Activated CD8-positive, alpha-beta memory T cell treated with anti-CD3 and anti-CD28 coated beads for 24 hours (primary cell): ENCODE data around the gene H1-8.
"Not testable (repeated sequence)": the region's sequence is repeated elsewhere in the genome, so short reads cannot be mapped to it uniquely, and the experiment has no call there.

Experiments used
- DNase-seq: peaks from one replicate; pipeline ENCODE4 v3.0.0-alpha.2; 2020

H1-8 gene

GRCh38 chr3:129534428-129535027, 8.4 kb upstream of the H1-8 start:
- no peak for DNase-seq

- no peak for DNase-seq
Observed at GRCh38 chr3:129535075-129535474, 7.9 kb upstream of the H1-8 start.

GRCh38 chr3:129536374-129536667, 6.7 kb upstream of the H1-8 start:
- no peak for DNase-seq

GRCh38 chr3:129536804-129537203, 6.2 kb upstream of the H1-8 start:
- DNase-seq = no peak

- DNase-seq = no peak
Observed at GRCh38 chr3:129539206-129539605, 3.8 kb upstream of the H1-8 start.

- DNase-seq = no peak
Observed at GRCh38 chr3:129540776-129541516, 2.0 kb upstream of the H1-8 start.

- no peak for DNase-seq
Observed at GRCh38 chr3:129542747-129543146, 228 bp upstream of the H1-8 start.

- DNase-seq = no peak
Observed at GRCh38 chr3:129543999-129544398, 1.0 kb downstream of the H1-8 start.

- DNase-seq = not testable (repeated sequence)
Observed at GRCh38 chr3:129545951-129546350, 3.0 kb downstream of the H1-8 start.

GRCh38 chr3:129547241-129547640, 4.3 kb downstream of the H1-8 start:
- DNase-seq = no peak

- no peak for DNase-seq
Observed at GRCh38 chr3:129548104-129548965, 5.4 kb downstream of the H1-8 start.

- no peak for DNase-seq
Observed at GRCh38 chr3:129549006-129549800, 6.2 kb downstream of the H1-8 start.

- no peak for DNase-seq
Observed at GRCh38 chr3:129549805-129550204, 6.8 kb downstream of the H1-8 start.

GRCh38 chr3:129552287-129553050, 9.5 kb downstream of the H1-8 start:
- DNase-seq = no peak

- no peak for DNase-seq
Observed at GRCh38 chr3:129553171-129553570, 10.2 kb downstream of the H1-8 start.

GRCh38 chr3:129553719-129554118, 10.7 kb downstream of the H1-8 start:
- DNase-seq = no peak

- DNase-seq = no peak
Observed at GRCh38 chr3:129554356-129555152, 11.6 kb downstream of the H1-8 start.

GRCh38 chr3:129555153-129555550, 12.2 kb downstream of the H1-8 start:
- DNase-seq = no peak

- no peak for DNase-seq
Observed at GRCh38 chr3:129555616-129556357, 12.8 kb downstream of the H1-8 start.

GRCh38 chr3:129556358-129556695, 13.4 kb downstream of the H1-8 start:
- DNase-seq = no peak
